Caco-2 (cell line): Measurements from ENCODE around the gene DDX49. TPM values are rescaled to one million over a fixed set of nuclear protein-coding genes. Genes with fewer than 3 reads are reported as not detected.

Source experiments
- BruUV-seq: library from RNA; stranded (reverse); fragments of 400-500 nt; replicated peaks from 2 replicates; lab custom pipeline; 2021; lab: Mats Ljungman, UMichigan
- CTCF ChIA-PET: fragments of 300-600 bp; sonication (Branson Sonifier 250); formaldehyde crosslinking; loops from one replicate; lab custom pipeline; 2022; ENCODE audit warnings: antibody characterized with exemption; lab: Charles Lee
- POLR2A ChIA-PET: fragments of 300-600 bp; sonication (Branson Sonifier 250); formaldehyde crosslinking; loops from one replicate; lab custom pipeline; 2022; ENCODE audit warnings: antibody characterized with exemption; lab: Charles Lee
- DNase-seq, 2 experiments: peaks; one replicate each; pipeline versions ENCODE4 v3.0.0 to v3.0.0-alpha.2; 2020 to 2022
- H3K27me3 ChIP-seq: replicated peaks from 2 replicates; pipeline ENCODE4 v1.6.0; 2011; ENCODE audit warnings: low read length; ENCODE audit not compliant: control insufficient read depth, insufficient read depth
- H3K36me3 ChIP-seq: 2 replicates; pipeline ENCODE4 v1.5.1; 2011; ENCODE audit warnings: low read length; ENCODE audit not compliant: control insufficient read depth, insufficient read depth
- H3K4me1 ChIP-seq: fragments of 250-450 bp; sonication (Bioruptor Pico); 2 replicates; pipeline ENCODE4 v1.5.1; 2020; ENCODE audit warnings: mild to moderate bottlenecking
- H3K4me3 ChIP-seq: 2 replicates; pipeline ENCODE4 v1.5.1; 2011; ENCODE audit warnings: low read depth, mild to moderate bottlenecking, control low read depth, low read length
- H3K9me3 ChIP-seq: fragments of 250-450 bp; sonication (Bioruptor Pico); 2 replicates; pipeline ENCODE4 v1.5.1; 2020; ENCODE audit warnings: mild to moderate bottlenecking, moderate library complexity
- H3K27ac Mint-ChIP-seq: one replicate; pipeline ENCODE4 v1.8.0; 2022; ENCODE audit warnings: mixed read lengths; ENCODE audit not compliant: unreplicated experiment
- H3K27me3 Mint-ChIP-seq: one replicate; pipeline ENCODE4 v1.8.0; 2022; ENCODE audit warnings: mixed read lengths; ENCODE audit not compliant: insufficient read depth, unreplicated experiment
- H3K36me3 Mint-ChIP-seq: one replicate; pipeline ENCODE4 v1.8.0; 2022; ENCODE audit warnings: mild to moderate bottlenecking, mixed read lengths; ENCODE audit not compliant: insufficient read depth, unreplicated experiment
- H3K4me1 Mint-ChIP-seq: one replicate; pipeline ENCODE4 v1.8.0; 2022; ENCODE audit warnings: low read depth, mixed read lengths; ENCODE audit not compliant: unreplicated experiment
- H3K4me3 Mint-ChIP-seq: one replicate; pipeline ENCODE4 v1.8.0; 2022; ENCODE audit warnings: mild to moderate bottlenecking, moderate library complexity, mixed read lengths; ENCODE audit not compliant: unreplicated experiment
- H3K9me3 Mint-ChIP-seq: one replicate; pipeline ENCODE4 v1.8.0; 2022; ENCODE audit warnings: mixed read lengths; ENCODE audit not compliant: unreplicated experiment
- intact Hi-C: fragments of 100-400 bp; cut with micrococcal nuclease; formaldehyde crosslinking; loops from one replicate; pipeline ENCODE4 v1.10.0; 2022; ENCODE audit not compliant: unreplicated experiment
- total RNA-seq: library from RNA; stranded (reverse); gene quantifications from 2 replicates; pipeline ENCODE4 v1.2.3, GENCODE V29; 2022
- TF ChIP-seq, protein P1 (sequence below), 2 experiments: fragments of 200-600 bp in 1 of 2; IDR thresholded peaks; 1 replicate in 1 of 2; 2 replicates in 1 of 2; pipeline versions ENCODE4 v1.5.1 to v1.8.0; 2011 to 2022; ENCODE audit warnings: antibody characterized with exemption in 1 of 2, control low read depth in 1 of 2, inconsistent platforms in 1 of 2, low read depth in 1 of 2, low read length in 1 of 2, mild to moderate bottlenecking in 1 of 2, moderate library complexity in 1 of 2; ENCODE audit not compliant: insufficient read depth in 1 of 2, severe bottlenecking in 1 of 2, unreplicated experiment in 1 of 2

The DDX49 gene
- total RNA-seq, 1 experiment from 2014 or later, result 48.7 TPM

DNA sequence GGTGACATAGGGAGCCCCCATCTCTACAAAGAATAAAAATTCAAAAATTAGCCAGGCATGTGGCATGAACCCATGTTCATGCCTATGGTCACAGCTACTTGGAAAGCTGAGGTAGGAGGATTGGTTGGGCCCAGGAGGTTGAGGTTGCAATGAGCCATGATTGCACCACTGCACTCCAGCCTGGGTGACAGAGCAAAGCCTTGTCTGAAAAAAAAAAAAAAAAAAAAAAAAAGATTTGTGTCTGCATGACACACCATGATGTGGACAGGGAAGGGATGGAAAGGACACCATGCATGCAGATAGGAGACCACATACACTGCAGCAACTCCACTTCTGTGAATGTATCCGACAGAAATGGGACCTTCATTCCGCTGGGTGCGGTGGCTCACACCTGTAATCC is 55.5 kb downstream of the DDX49 start:
- Histone ChIP-seq H3K4me1 (no peaks in the 10 kb centered on the region), H3K9me3 (no peaks in the 10 kb centered on the region), H3K36me3 (no peaks in the 10 kb centered on the region), H3K27me3 (no peaks in the 10 kb centered on the region), H3K4me3 (no peak overlapping the region)
- Mint-ChIP-seq H3K36me3 (no peaks in the 10 kb centered on the region), H3K27me3 (no peaks in the 10 kb centered on the region), H3K4me1 (no peaks in the 10 kb centered on the region), H3K9me3 (no peaks in the 10 kb centered on the region), H3K27ac (no peak overlapping the region), H3K4me3 (no peak overlapping the region)
- no TSS peak for BruUV-seq
- intact Hi-C loops, result no loop called here
- no peak for DNase-seq
- CTCF ChIA-PET, result no interaction called here
- POLR2A ChIA-PET, result no interaction called here
- TF ChIP-seq, protein P1, sequence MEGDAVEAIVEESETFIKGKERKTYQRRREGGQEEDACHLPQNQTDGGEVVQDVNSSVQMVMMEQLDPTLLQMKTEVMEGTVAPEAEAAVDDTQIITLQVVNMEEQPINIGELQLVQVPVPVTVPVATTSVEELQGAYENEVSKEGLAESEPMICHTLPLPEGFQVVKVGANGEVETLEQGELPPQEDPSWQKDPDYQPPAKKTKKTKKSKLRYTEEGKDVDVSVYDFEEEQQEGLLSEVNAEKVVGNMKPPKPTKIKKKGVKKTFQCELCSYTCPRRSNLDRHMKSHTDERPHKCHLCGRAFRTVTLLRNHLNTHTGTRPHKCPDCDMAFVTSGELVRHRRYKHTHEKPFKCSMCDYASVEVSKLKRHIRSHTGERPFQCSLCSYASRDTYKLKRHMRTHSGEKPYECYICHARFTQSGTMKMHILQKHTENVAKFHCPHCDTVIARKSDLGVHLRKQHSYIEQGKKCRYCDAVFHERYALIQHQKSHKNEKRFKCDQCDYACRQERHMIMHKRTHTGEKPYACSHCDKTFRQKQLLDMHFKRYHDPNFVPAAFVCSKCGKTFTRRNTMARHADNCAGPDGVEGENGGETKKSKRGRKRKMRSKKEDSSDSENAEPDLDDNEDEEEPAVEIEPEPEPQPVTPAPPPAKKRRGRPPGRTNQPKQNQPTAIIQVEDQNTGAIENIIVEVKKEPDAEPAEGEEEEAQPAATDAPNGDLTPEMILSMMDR (IDR thresholded peaks at IDR 0.05; ENCODE audit: insufficient read depth in 1 of 2, low read depth in 1 of 2, low read length in 1 of 2, severe bottlenecking in 1 of 2, unreplicated experiment in 1 of 2), result no peak

DNA sequence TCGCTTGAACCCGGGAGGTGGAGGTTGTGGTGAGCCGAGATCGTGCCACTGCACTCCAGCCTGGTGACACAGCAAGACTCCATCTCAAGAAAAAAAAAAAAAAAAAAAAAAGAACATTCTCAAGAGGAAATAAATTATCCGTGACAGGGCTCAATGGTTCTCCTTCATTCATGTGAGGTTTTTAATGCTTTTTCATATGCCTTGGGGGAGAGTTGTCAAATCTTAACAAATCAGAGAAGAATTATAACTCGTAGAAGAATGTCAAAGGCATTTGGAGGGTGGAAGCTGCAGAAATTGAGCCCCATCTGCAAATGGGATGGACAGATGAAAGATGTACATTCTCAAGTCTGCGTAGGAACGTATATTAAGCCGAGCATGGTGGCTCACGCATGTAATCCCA is 56.4 kb downstream of the DDX49 start:
- Mint-ChIP-seq H3K4me3 (no peak overlapping the region), H3K4me1 (no peaks in the 10 kb centered on the region), H3K27ac (no peak overlapping the region), H3K9me3 (no peaks in the 10 kb centered on the region), H3K27me3 (no peaks in the 10 kb centered on the region), H3K36me3 (no peaks in the 10 kb centered on the region)
- H3K4me3 ChIP-seq, result no peak overlapping the region
- intact Hi-C loops, result no loop called here
- BruUV-seq, result no TSS peak
- ChIA-PET POLR2A (no interaction called here), CTCF (interaction anchor here (1.2 kb wide), 1 partner anchor 12 kb away, joined by 4 read pairs; no protein-coding TSS in a partner anchor)
- no peaks in the 10 kb centered on the region for H3K4me1 ChIP-seq
- DNase-seq, result no peak
- no peaks in the 10 kb centered on the region for H3K27me3 ChIP-seq
- TF ChIP-seq, protein P1 (IDR thresholded peaks at IDR 0.05; ENCODE audit: insufficient read depth in 1 of 2, low read depth in 1 of 2, low read length in 1 of 2, severe bottlenecking in 1 of 2, unreplicated experiment in 1 of 2), result no peak
- H3K36me3 ChIP-seq, result no peaks in the 10 kb centered on the region
- H3K9me3 ChIP-seq, result no peaks in the 10 kb centered on the region

Other genes with a start within 250 kb of the DDX49 start
- 12.0 and 13.8 TPM in 2 replicates for gene CRTC1, start 236.0 kb upstream of the DDX49 start, total RNA-seq
- 0.14 and 0.16 TPM in 2 replicates for gene COMP, start 128.4 kb upstream of the DDX49 start, total RNA-seq
- 93.8 and 96.6 TPM in 2 replicates for gene UPF1, start 87.8 kb upstream of the DDX49 start, total RNA-seq
- gene CERS1, start 23.6 kb upstream of the DDX49 start, total RNA-seq, result 19.0 and 20.3 TPM in 2 replicates
- gene COPE, start 328 bp upstream of the DDX49 start, total RNA-seq, result 207 and 213 TPM in 2 replicates
- 18.0 and 19.0 TPM in 2 replicates for gene HOMER3, start 21.5 kb downstream of the DDX49 start, total RNA-seq
- gene SUGP2, start 113.8 kb downstream of the DDX49 start, total RNA-seq, result 74.1 and 75.6 TPM in 2 replicates
- gene ARMC6, start 113.9 kb downstream of the DDX49 start, total RNA-seq, result 40.1 and 44.6 TPM in 2 replicates
- 4.5 and 5.4 TPM in 2 replicates for gene SLC25A42, start 144.3 kb downstream of the DDX49 start, total RNA-seq
- 36.9 and 38.3 TPM in 2 replicates for gene TMEM161A, start 218.8 kb downstream of the DDX49 start, total RNA-seq